Bronchial epithelial cell (primary cell): ENCODE data around the gene C2orf66. TPM values are rescaled to one million over a fixed set of nuclear protein-coding genes. Genes with fewer than 3 reads are reported as not detected.

Source experiments
- DNase-seq: peaks from one replicate; pipeline ENCODE4 v3.0.0-alpha.2; 2010; ENCODE audit warnings: low read depth
- FAIRE-seq: peaks from 2 replicates; lab custom pipeline; 2011; peaks lifted over from hg19 to GRCh38; lab: Jason Lieb, UNC
- H3K27me3 ChIP-seq: 2 replicates; pipeline ENCODE4 v1.5.1; 2011; ENCODE audit warnings: low read length; ENCODE audit not compliant: control insufficient read depth, insufficient read depth
- H3K36me3 ChIP-seq: 2 replicates; pipeline ENCODE4 v1.5.1; 2011; ENCODE audit warnings: low read length; ENCODE audit not compliant: control insufficient read depth, insufficient read depth
- H3K4me3 ChIP-seq: 2 replicates; pipeline ENCODE4 v1.5.1; 2011; ENCODE audit warnings: mild to moderate bottlenecking, low read depth, low read length, control low read depth
- total RNA-seq: library from RNA; depleted of rRNA; stranded (reverse); fragments of >200 nt; gene quantifications from 2 replicates; pipeline ENCODE4 v1.2.1, GENCODE V29; 2014
- TF ChIP-seq, protein P1 (sequence below): IDR thresholded peaks from 2 replicates; pipeline ENCODE4 v1.5.1; 2011; ENCODE audit warnings: mild to moderate bottlenecking, moderate library complexity, low read length, control low read depth, inconsistent platforms; ENCODE audit not compliant: insufficient read depth, severe bottlenecking

The C2orf66 gene
- total RNA-seq = under 0.01 and 0.38 TPM in 2 replicates

GRCh38 chr2:196809260-196809659 lies at the start of gene C2orf66:
Gene C2orf66, minus strand, starts transcription at chr2:196809355. Its CDS starts 19 bp downstream, at chr2:196809336.
- no peak within 1 kb of the TSS for H3K4me3 ChIP-seq
- DNase-seq (no peak), FAIRE-seq (no peak)

DNA sequence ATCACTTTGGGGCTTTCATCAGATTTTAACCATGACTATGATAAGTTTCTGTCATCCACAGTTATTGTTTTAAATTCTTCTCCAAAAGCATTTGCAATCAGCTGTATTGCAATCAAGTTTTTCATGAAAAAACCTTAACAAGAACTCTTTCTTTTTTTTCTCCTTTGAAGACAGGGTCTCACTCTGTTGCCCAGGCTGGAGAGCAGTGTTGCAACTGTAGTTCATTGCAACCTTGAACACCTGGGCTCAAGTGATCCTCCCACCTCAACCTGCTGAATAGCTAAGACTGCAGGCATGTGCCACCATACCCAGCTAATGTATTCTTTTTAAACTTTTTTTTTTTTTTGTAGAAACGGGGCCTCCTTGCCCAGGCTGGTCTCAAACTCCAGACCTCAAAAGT lies 45.5 kb upstream of the C2orf66 start:
- FAIRE-seq (no peak), DNase-seq (no peak)
- TF ChIP-seq, protein P1, sequence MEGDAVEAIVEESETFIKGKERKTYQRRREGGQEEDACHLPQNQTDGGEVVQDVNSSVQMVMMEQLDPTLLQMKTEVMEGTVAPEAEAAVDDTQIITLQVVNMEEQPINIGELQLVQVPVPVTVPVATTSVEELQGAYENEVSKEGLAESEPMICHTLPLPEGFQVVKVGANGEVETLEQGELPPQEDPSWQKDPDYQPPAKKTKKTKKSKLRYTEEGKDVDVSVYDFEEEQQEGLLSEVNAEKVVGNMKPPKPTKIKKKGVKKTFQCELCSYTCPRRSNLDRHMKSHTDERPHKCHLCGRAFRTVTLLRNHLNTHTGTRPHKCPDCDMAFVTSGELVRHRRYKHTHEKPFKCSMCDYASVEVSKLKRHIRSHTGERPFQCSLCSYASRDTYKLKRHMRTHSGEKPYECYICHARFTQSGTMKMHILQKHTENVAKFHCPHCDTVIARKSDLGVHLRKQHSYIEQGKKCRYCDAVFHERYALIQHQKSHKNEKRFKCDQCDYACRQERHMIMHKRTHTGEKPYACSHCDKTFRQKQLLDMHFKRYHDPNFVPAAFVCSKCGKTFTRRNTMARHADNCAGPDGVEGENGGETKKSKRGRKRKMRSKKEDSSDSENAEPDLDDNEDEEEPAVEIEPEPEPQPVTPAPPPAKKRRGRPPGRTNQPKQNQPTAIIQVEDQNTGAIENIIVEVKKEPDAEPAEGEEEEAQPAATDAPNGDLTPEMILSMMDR = no peak
- no peak overlapping the region for H3K4me3 ChIP-seq
- no peaks in the 10 kb centered on the region for H3K27me3 ChIP-seq
- H3K36me3 ChIP-seq = peaks cover 1% of the 10 kb centered on the region

More at GRCh38 chr2:196809260-196809659, at the start of gene C2orf66:
- TF ChIP-seq, protein P1 = no peak
- H3K27me3 ChIP-seq = no peaks in the 10 kb centered on the region
- H3K36me3 ChIP-seq = no peaks in the 10 kb centered on the region

- Histone ChIP-seq H3K27me3 (no peaks in the 10 kb centered on the region), H3K4me3 (no peak overlapping the region), H3K36me3 (no peaks in the 10 kb centered on the region)
- DNase-seq (no peak), FAIRE-seq (no peak)
- TF ChIP-seq, protein P1 = no peak
Observed at GRCh38 chr2:196853301-196854087, 44.3 kb upstream of the C2orf66 start.

GRCh38 chr2:196851088-196851487 lies 41.9 kb upstream of the C2orf66 start:
- H3K27me3 ChIP-seq = no peaks in the 10 kb centered on the region
- no peak overlapping the region for H3K4me3 ChIP-seq
- TF ChIP-seq, protein P1 = no peak
- FAIRE-seq (no peak), DNase-seq (no peak)
- H3K36me3 ChIP-seq = no peaks in the 10 kb centered on the region

DNA sequence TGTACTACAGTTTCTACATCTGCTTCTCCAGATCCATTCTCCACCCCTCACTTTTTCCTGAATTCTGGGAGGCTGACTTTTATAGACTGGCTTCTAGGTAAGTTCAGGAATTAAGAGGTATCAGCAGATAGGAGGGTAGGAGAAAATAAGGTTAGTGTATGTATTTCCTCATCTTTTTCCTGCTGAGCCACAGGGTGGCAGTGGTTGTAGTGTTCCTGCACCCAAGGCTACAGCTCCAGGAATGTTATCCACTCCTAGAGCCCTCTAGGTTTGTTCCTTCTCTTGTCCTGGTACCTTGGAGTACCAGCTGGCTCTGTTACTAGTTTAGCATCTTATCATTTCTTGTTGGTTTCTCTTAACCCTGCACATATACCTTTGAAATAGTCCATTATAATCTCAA lies 40.7 kb upstream of the C2orf66 start:
- Histone ChIP-seq H3K4me3 (no peak overlapping the region), H3K36me3 (no peaks in the 10 kb centered on the region), H3K27me3 (no peaks in the 10 kb centered on the region)
- FAIRE-seq (no peak), DNase-seq (peak; percentile 36)
- TF ChIP-seq, protein P1 = peak; percentile 42
